DND-41 (cell line): Measurements from ENCODE around the gene BAIAP2.

Experiments used
- ATAC-seq: fragments of 200-7000 bp; cut with Tn5 transposase; 3 replicates; pipeline ENCODE4 v1.9.1; 2021; ENCODE audit warnings: low read depth; ENCODE audit not compliant: insufficient read depth
- DNase-seq: peaks from one replicate; pipeline ENCODE4 v3.0.0-alpha.2; 2020
- H2AFZ ChIP-seq: 2 replicates; pipeline ENCODE4 v1.6.0; 2012; ENCODE audit warnings: low read depth, low read length
- H3K27ac ChIP-seq: 2 replicates; pipeline ENCODE4 v1.5.1; 2012; ENCODE audit warnings: low read length, inconsistent platforms
- H3K27me3 ChIP-seq: fragments of 200-600 bp; sonication (generic); 2 replicates; pipeline ENCODE4 v1.6.0; 2012; ENCODE audit warnings: low read length, mild to moderate bottlenecking, inconsistent platforms; ENCODE audit not compliant: insufficient read depth, poor library complexity
- H3K36me3 ChIP-seq: 2 replicates; pipeline ENCODE4 v1.5.1; 2012; ENCODE audit warnings: low read length, inconsistent platforms; ENCODE audit not compliant: insufficient read depth
- H3K4me1 ChIP-seq: 2 replicates; pipeline ENCODE4 v1.5.1; 2012; ENCODE audit warnings: mild to moderate bottlenecking, low read length; ENCODE audit not compliant: insufficient read depth
- H3K4me2 ChIP-seq: 2 replicates; pipeline ENCODE4 v1.6.0; 2012; ENCODE audit warnings: mild to moderate bottlenecking, moderate library complexity, low read length, inconsistent platforms; ENCODE audit not compliant: insufficient read depth
- H3K4me3 ChIP-seq, 2 experiments: fragments of 200-600 bp in 1 of 2; shearing (Covaris generic) in 1 of 2; 2 replicates each; pipeline ENCODE4 v1.5.1; 2012 to 2016; ENCODE audit warnings: inconsistent platforms in 2 of 2, low read length in 2 of 2, mild to moderate bottlenecking in 2 of 2, low read depth in 1 of 2, moderate library complexity in 1 of 2
- H3K79me2 ChIP-seq: 2 replicates; pipeline ENCODE4 v1.6.0; 2012; ENCODE audit warnings: low read length, inconsistent platforms; ENCODE audit not compliant: insufficient read depth
- H3K9ac ChIP-seq: 2 replicates; pipeline ENCODE4 v1.6.0; 2012; ENCODE audit warnings: low read depth, mild to moderate bottlenecking, inconsistent platforms, low read length, moderate library complexity
- H3K9me3 ChIP-seq: 2 replicates; pipeline ENCODE4 v1.5.1; 2012; ENCODE audit warnings: low read length, moderate library complexity, mild to moderate bottlenecking, inconsistent platforms; ENCODE audit not compliant: insufficient read depth, severe bottlenecking
- H4K20me1 ChIP-seq: 2 replicates; pipeline ENCODE4 v1.6.0; 2012; ENCODE audit warnings: low read length; ENCODE audit not compliant: insufficient read depth
- EZH2 ChIP-seq: IDR thresholded peaks from 3 replicates; pipeline ENCODE4 v1.6.1; 2012; ENCODE audit warnings: borderline replicate concordance, low read depth, mild to moderate bottlenecking, moderate library complexity, low read length, inconsistent platforms; ENCODE audit not compliant: severe bottlenecking
- TF ChIP-seq, protein P1 (sequence below): IDR thresholded peaks from 2 replicates; pipeline ENCODE4 v1.5.1; 2012; ENCODE audit warnings: borderline replicate concordance, low read length, moderate library complexity, mild to moderate bottlenecking; ENCODE audit not compliant: poor library complexity, severe bottlenecking; ENCODE audit errors: extremely low read depth

Gene BAIAP2

GRCh38 chr17:81134064-81134781 is 99.3 kb downstream of the BAIAP2 start:
- H4K20me1 ChIP-seq, result peaks cover 10% of the 10 kb centered on the region

GRCh38 chr17:81135505-81136278 is 100.7 kb downstream of the BAIAP2 start:
- Histone ChIP-seq H3K79me2 (no peaks in the 10 kb centered on the region), H3K36me3 (no peaks in the 10 kb centered on the region), H3K4me1 (no peaks in the 10 kb centered on the region), H4K20me1 (peaks cover 10% of the 10 kb centered on the region), H3K9ac (no peak overlapping the region), H3K4me2 (no peak overlapping the region), H3K27ac (no peak overlapping the region), H3K4me3 (no peak overlapping the region), H3K27me3 (no peaks in the 10 kb centered on the region), H2AFZ (no peak overlapping the region), H3K9me3 (peaks cover 3% of the 10 kb centered on the region)
- no peak for DNase-seq
- ATAC-seq, result peak; percentile 40; the same call in 1 of the 3 replicates
- TF ChIP-seq, protein P1, sequence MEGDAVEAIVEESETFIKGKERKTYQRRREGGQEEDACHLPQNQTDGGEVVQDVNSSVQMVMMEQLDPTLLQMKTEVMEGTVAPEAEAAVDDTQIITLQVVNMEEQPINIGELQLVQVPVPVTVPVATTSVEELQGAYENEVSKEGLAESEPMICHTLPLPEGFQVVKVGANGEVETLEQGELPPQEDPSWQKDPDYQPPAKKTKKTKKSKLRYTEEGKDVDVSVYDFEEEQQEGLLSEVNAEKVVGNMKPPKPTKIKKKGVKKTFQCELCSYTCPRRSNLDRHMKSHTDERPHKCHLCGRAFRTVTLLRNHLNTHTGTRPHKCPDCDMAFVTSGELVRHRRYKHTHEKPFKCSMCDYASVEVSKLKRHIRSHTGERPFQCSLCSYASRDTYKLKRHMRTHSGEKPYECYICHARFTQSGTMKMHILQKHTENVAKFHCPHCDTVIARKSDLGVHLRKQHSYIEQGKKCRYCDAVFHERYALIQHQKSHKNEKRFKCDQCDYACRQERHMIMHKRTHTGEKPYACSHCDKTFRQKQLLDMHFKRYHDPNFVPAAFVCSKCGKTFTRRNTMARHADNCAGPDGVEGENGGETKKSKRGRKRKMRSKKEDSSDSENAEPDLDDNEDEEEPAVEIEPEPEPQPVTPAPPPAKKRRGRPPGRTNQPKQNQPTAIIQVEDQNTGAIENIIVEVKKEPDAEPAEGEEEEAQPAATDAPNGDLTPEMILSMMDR, result no peak
- no peak for TF ChIP-seq EZH2

More at GRCh38 chr17:81134064-81134781, 99.3 kb downstream of the BAIAP2 start:
- no peaks in the 10 kb centered on the region for H3K79me2 ChIP-seq
- TF ChIP-seq, protein P1, result no peak
- no peak for TF ChIP-seq EZH2
- peaks cover 3% of the 10 kb centered on the region for H3K9me3 ChIP-seq
- H3K9ac ChIP-seq, result no peak overlapping the region
- H3K4me1 ChIP-seq, result no peaks in the 10 kb centered on the region
- DNase-seq (no peak), ATAC-seq (no peak)
- no peak overlapping the region for H3K4me3 ChIP-seq
- no peak overlapping the region for H3K27ac ChIP-seq
- H3K4me2 ChIP-seq, result no peak overlapping the region
- no peaks in the 10 kb centered on the region for H3K36me3 ChIP-seq
- no peaks in the 10 kb centered on the region for H3K27me3 ChIP-seq
- H2AFZ ChIP-seq, result no peak overlapping the region

GRCh38 chr17:81136366-81136765 is 101.4 kb downstream of the BAIAP2 start:
- no peak overlapping the region for H3K9ac ChIP-seq
- TF ChIP-seq EZH2, result no peak
- TF ChIP-seq, protein P1, result no peak
- H3K27ac ChIP-seq, result no peak overlapping the region
- no peaks in the 10 kb centered on the region for H3K27me3 ChIP-seq
- peaks cover 3% of the 10 kb centered on the region for H3K9me3 ChIP-seq
- no peaks in the 10 kb centered on the region for H3K79me2 ChIP-seq
- H4K20me1 ChIP-seq, result peaks cover 10% of the 10 kb centered on the region
- no peak overlapping the region for H3K4me3 ChIP-seq
- H3K36me3 ChIP-seq, result no peaks in the 10 kb centered on the region
- H2AFZ ChIP-seq, result no peak overlapping the region
- DNase-seq, result no peak
- ATAC-seq, result no peak
- H3K4me1 ChIP-seq, result no peaks in the 10 kb centered on the region
- no peak overlapping the region for H3K4me2 ChIP-seq
